NCI-H2029 treated with DMSO at 0.1 percent for 48 hours (cell line): ENCODE data around the gene GOLPH3L.
"Not testable (repeated sequence)": the region's sequence is repeated elsewhere in the genome, so short reads cannot be mapped to it uniquely, and the experiment has no call there.

Experiments used
- DNase-seq: peaks from one replicate; lab custom pipeline; 2025; lab: John Stamatoyannopoulos, UW

The GOLPH3L gene

DNA sequence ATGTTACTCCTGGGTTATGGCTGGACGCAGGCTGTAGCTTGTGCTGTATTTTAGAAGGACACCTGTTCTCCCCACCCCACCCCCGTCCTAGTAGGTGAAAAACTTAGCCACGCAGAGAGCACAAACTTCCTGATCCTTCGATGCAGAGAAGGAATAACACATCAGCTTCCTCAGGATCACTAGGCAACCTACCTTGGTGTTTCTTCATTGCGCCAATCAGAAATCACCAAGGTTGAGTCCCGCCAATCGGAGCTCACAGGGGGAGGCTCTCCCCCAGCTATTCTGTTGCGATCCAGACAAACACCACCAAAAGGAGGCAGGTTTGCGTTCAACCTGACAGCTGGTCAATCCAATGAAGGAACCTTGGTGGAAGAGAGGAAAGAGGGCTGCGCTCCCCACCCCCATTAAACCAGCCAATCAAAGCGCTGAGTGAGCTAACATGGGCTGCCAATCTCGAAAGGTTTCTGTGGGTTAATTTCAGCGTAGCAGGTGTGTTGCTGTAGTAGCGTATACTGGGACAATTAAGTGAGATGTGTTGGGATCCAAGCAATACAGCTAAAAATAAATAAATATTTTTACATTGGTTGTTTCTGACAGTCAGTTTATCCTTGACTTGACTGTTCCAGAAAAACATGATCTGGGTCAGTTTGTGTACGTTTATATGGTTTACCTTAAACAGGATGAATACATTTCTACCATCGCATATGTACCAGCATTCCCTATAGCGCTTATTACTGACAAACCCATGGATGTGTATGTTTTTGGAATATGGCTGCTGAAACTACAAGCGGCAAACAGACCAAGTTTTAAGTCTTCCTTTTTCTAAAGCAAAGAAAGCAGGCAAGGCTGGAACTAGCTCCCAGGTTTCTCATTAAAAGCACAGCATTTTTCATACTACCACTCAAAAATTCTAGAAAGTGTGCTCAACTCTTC is at the start of gene GOLPH3L:
Gene GOLPH3L, minus strand, starts transcription at position 160 of the 933 bp plus-strand sequence. CDS start 2,316 bp downstream, outside the sequence.
- peak; percentile 97 for DNase-seq

DNA sequence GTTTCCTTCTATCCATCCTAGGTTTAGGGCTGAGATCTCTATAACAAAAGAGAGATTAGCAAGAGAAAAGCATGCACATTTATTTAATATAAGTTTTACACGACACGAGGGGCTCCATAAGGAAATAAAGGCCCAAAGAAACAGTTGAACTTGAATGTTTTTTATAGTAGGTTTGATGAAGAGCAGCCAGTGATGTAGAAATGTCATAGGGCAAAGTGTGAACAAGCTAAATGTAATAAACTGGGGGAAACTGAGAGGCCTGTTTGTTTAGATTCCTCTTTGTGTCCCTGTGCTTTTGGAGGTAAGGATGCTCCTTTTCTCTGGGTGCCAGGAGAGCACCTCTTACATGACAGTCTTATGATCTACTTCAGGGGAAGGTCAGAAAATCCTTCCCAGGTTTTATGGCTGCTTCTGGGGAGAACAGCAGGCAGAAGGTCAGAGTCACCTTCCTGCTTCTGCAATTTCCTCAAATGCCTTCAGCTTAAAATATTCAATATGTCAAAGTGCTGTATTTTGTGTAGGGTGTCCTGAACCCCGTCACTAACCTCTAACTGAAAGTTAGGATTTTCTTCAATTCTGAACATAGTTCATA is 33.3 kb upstream of the GOLPH3L start:
- DNase-seq = no peak

DNA sequence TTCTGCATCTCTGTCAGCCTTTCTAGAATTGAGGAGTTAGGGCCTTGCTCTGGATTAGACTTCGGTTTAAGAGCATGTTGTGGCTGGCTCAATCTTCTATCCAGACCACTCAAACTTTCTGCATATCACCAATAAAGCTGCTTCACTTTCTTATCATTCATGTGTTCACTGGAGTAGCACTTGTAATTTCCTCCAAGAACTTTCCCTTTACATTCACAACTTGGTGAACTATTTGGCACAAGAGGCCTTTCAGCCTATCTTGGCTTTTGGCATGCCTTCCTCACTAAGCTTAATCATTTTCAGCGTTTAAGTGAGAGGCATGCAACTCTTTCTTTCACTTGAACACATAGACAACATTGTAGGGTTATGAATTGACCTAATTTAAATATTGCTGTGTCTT is 27.4 kb upstream of the GOLPH3L start:
- DNase-seq = no peak

DNA sequence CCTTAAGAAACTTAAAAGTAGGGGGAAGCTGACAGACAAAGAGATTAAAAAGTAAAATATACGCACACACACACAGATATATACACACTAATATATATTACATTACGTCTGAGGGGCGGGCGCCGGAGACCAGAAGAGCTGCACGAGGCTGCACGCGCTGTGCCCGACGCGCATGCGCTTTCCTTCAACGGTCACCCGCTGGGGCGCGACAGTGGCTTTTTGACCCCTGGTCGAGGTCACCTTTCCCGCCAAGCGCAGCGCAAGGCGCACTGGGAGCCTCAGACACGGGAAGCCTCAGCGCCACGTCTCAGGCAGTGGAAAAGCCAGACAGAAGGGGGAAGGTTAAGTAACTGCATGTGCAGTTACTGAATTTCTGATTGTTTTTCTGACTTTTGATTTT is 23.7 kb upstream of the GOLPH3L start, which contains the start of gene HORMAD1:
Gene HORMAD1, minus strand, starts transcription at position 193 of the 400 bp plus-strand sequence. CDS start 1,390 bp downstream, outside the sequence.
- DNase-seq = no peak

DNA sequence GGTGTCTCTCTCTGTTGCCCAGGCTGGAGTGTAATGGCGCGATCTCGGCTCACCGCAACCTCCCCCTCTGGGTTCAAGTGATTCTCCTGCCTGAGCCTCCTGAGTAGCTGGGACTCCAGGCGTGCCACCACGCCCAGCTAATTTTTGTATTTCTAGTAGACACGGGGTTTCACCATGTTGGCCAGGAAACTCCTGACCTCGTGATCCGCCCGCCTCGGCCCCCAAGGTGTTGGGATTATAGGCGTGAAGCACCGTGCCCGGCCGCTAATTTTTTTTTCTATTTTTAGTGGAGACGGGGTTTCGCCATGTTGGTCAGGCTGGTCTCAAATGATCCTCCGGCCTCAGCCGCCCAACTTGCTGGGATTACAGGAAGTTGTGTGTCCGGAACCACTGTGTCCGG is 23.1 kb upstream of the GOLPH3L start:
- no peak for DNase-seq

DNA sequence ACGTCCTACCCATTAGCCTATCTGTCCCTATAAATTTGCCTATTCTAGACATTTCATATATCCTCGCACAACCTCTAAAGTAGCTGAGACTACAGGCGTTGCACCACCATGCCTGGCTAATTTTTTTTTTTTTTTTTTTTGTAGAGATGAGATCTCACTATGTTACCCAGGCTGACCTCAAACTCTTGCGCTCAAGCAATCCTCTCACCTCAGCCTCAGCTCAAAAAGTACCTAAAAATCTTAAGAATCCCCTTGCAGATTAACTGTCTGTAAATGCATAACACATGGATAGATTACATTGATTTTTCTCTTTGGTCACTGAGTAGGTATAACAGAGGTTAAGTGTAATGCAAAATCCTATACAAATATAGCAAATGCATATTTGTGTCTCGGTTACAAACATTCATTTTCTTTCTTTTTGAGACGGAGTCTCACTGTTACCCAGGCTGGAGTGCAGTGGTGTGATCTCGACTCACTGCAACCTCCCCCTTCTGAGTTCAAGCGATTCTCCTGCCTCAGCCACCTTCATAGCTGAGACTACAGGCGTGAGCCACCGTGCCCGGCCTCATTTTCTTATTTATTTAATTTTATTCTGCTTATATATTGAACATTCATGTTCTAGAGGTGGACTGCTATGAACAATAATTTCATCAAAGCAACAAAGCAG is 21.4 kb upstream of the GOLPH3L start:
- DNase-seq = no peak

DNA sequence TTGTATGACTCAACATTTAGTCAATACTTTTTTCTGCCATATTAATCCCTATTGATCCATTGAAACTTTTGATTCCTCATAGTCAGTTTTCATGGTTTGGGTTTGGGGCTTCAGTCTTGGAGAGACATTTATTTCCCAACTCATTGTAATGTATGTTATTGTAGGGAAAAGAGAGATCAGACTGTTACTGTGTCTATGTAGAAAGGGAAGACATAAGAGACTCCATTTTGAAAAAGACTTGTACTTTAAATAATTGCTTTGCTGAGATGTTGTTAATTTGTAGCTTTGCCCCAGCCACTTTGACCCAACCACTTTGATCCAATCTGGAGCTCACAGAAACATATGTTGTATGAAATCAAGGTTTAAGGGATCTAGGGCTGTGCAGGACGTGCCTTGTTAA is 12.1 kb upstream of the GOLPH3L start:
- not testable (repeated sequence) for DNase-seq

DNA sequence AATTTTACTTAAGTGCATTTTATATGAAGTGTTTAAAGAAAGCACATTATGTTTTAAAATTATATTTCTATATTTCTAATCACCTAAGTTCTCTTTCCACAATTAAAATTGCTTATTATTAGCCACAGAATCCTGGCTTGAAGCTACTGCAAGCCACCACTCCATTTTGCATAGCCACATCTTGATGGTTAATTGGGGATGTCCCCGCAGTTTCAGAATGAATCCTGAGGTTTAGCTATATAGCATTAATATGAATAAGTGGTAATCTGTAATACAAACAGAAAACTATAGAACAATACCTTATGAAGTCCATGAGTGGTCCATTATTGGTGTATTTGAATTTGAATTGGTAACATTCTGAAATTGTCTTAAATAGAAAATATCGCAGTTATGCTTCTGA is 11.6 kb upstream of the GOLPH3L start:
- no peak for DNase-seq

DNA sequence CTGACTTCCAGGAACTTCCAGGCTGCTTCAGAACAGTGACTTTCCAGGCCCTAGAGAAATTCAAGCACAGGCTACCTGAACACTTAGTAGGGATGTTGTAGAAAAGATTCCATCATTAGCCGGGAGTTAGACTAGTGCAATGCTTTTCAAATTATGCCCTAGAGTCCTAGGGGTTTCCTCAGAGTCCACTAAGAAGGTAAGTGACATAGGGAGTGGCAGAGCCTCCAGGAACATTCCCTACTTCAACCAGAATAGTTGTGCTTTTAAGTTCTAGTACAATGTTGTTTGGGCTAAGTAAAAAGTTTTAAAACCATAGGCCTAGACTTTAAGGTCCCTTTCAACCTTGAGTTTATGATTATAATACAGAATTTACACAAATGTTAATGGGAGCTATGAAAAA is 9.1 kb upstream of the GOLPH3L start:
- DNase-seq = no peak

DNA sequence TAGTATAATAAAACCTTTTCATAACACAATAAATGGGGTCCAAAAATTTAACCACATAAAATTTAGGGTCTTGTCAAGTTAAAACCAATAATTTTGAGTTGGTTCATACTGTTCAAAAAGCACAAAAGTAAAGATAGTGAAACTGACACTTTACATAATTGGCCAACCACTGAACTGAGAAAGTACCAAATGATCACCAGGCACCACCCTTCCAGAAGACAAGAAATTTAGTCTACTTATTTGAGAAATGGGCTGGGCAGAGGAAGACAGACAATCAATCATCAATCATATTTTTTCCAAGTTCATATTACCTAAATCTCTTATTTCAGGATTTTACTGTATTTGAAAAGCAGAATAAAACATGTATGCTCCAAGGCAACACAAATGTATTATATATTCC is 6.5 kb upstream of the GOLPH3L start:
- no peak for DNase-seq

DNA sequence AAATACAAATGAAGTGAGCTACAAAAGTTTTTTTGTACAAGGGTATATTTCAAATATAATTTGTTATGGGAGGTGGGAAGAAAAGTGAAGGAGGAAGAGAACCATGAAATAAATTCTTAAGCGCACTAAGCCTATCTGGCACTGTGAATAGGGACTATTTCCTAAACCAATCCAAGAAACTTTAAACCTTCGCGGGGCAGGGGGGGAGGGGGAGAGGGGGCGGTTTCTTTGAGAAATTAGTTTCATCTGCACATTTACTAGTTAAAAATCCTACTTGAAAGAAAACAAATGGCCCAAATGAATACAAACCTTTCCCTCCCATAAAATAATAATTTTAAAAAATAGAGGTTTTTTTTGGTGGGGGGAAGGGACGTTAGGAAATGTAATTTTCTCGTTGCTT is 364 bp downstream of the GOLPH3L start:
- no peak for DNase-seq

DNA sequence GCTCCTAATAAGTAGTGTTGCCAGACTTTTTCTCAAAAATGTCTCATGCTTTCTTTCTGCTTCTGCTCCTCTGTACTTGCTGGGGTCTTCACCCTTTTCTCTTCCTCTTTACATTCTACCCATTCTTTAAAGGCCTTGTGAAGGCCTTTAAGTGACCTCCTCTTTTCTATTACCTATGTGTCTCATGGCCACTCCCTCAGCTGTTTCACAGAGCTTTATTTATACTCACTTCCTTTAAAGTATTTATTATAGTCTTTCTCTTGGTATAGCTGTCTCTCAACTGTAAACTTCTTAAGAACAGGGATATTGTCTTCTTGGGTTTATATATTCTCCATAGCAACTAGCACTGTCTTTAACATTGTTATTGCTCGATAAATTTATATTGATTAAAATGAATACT is 792 bp downstream of the GOLPH3L start:
- no peak for DNase-seq

DNA sequence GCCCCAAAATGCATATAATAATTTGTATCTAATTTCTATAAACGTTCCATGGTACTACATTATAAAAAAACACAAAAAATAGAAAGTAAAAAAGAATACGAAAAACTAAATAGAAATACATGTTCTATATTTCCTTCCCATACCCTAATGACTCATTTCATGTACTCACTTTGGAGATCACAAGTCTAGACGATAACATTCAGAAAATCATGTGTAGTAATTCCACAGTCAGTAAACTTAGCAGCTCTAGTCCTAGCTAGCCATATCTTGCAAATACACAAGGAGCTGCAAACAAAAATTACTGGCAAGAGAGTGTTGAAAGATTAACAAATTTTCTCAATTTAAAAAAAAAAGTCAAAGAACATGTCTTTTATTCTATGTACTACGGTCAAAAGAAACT is 1.4 kb downstream of the GOLPH3L start:
- no peak for DNase-seq

DNA sequence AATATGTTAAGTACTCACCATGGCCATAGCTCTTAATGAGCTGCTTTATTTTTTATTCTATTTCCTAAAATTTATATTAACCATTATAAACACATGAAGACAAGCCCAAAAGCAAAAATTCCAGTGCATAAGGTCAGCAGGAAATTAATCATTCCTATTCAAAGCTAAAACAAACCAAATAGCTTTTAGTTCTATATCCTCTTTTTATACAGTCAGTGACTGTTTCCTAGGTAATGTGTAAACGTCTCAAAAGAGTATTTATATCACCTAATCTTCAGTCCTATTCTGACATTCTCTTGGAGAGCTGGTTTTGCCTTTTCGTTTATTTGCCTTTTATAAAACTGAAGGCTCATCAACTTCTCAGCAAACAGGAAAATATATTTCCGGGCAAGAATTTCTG is 4.2 kb downstream of the GOLPH3L start:
- DNase-seq = no peak

DNA sequence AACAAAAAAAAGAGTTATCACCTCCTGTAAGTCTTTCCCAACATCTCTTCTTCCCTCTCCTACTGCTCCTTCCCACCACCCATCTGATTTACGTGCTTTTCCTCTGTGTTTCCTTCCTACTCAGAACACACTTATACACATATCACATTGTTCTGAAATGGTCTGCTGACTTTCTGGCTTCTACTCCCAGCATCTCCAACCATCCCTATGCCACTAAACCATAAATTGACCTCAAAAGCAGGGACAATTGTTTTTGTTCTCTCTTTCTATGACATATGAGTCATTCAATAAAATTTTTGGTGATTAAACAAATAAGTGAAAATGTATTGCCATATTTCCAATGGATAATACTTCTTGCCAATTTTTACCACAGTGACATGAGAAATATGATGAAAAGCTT is 8.2 kb downstream of the GOLPH3L start:
- no peak for DNase-seq

DNA sequence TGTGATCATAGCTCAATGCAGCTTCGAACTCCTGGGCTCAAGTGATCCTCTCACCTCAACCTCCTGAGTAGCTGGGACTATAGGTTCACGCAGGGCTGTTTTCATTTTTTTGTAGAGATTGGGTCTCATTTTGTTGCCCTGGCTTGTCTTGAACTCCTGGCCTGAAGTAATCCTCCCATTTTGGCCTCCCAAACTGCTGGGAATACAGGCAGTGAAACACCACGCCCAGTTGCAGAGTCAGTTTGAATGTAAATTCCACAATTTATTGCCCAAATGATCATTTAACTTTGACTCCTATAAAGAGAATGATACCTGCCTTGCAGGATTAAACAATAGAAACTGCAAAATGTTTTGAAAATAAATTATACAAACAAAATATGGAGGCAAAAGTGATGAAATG is 10.7 kb downstream of the GOLPH3L start:
- no peak for DNase-seq

DNA sequence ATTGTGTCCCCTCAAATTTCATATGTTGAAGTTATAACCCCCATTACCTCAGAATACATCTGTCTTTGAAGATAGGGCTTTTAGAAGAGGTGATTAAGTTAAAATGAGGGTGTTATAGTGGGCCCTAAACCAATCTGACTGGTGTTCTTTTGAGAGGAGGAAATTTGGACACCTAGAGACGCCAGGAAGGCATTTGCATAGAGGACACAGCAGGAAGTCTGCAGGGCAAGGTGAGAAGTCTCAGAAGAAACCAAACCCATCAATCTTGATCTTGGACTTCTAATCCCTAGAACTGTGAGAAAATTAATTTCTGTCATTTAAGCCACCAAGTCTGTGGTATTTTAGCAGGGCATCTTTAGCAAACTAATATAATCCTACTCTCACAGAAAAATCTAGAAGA is 13.0 kb downstream of the GOLPH3L start:
- no peak for DNase-seq

DNA sequence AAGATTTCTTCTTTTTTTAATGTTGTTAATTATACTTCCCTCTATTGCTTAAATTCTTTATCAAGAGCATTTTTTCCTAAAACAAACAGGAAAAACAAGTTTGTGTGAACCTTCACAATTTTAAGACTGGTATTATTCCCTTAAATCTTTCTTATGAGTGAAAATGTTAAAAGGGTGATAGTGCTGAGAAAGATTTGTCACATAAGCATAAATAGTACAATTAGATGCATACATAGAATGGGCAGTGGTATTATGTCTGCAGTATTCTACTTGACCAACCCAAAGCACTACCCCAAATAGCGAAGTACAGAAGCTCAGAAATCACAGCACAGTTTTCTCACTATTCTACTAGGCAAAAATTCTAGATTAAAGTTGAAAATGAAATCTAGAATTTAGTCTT is 18.0 kb downstream of the GOLPH3L start:
- DNase-seq = no peak

DNA sequence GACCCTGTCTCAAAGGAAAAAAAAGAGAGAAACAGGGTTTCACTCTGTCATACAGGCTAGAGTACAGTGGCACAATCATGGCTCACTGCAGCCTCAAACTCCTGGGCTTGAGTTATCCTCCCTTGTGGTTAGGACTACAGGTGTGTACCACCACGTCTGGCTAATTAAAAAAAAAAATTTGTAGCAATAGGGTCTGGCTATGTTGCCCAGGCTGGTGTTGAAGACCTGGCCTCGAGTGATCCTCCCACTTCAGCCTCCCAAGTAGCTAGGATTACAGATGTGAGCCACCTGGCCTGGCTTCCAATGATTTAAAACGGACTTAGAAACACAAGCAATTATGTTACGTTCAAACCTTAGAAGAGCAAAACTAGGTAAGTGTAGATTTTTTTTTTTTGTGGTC is 22.1 kb downstream of the GOLPH3L start:
- no peak for DNase-seq

DNA sequence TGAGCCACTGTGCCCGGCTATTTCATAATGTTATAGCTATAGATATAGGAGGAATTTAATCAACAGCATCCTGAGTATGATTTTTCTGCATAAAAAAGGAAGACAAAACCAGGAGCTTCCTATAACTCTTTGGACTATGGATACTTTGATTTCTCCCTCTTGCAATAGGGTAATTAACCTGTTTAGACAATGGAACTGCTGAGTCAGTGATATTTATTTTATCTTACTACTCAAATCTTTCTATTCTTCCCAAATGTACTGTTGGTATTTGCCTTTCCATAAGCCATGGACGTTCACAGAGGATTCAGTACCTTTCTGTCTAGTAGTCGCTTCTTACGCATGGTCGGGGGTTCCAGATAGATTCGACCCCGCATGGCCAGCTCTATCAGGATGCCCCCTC is 33.6 kb downstream of the GOLPH3L start:
- no peak for DNase-seq

DNA sequence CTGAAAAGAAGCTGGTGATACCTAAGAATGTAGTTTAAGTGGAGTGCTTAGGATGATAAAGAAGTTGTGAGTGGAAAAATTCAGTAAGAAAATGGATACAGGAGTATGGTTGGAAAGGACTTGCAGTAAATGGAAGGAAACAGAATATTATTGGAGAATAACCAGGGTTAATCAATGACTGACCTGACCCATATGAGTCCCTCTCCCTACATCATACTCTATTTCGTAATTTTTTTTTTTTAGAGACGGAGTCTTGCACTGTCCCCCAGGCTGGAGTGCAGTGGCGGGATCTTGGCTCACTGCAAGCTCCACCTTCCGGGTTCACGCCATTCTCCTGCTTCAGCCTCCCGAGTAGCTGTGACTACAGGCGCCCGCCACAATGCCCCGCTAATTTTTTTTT is 34.1 kb downstream of the GOLPH3L start:
- no peak for DNase-seq

DNA sequence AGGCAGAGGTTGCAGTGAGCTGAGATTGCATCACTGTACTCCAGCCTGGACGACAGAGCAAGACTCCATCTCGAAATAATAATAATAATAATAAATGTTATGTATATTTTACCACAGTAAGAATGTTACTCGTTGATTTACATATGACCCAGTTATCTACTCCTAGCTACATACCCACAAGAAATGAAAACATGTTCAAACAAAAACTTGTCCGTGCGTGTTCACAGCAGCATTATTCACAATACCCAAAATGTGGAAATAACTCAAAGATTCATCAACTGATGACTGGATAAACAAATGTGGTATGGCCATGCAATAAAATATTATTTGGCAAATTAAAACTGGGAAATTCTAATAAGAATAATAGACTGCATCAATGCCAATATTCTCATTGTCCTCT is 35.8 kb downstream of the GOLPH3L start:
- DNase-seq = no peak

DNA sequence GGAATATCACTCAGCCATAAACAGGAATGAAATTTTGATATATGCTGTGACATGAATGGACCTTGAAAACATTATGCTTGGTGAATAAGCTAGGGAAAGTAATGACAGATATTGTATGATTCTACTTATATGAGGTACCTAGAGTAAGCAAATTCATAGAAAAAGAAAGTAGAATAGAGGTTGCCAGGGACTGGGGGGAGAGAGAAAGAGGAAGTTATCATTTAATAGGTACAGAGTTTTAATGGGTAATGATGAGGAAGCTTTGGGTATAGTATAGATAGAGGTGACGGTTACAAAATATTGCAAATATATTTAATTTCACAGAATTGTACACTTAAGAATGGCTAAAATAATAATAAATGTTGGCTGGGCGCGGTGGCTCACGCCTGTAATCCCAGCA is 36.4 kb downstream of the GOLPH3L start:
- DNase-seq = no peak
